HuH-7.5 (cell line): ENCODE measurements around the gene CCDC110.
"Not testable (repeated sequence)": the region's sequence is repeated elsewhere in the genome, so short reads cannot be mapped to it uniquely, and the experiment has no call there.

Source experiments
- DNase-seq: peaks from one replicate; pipeline ENCODE4 v3.0.0; 2011; ENCODE audit warnings: low spot score

The CCDC110 gene

DNA sequence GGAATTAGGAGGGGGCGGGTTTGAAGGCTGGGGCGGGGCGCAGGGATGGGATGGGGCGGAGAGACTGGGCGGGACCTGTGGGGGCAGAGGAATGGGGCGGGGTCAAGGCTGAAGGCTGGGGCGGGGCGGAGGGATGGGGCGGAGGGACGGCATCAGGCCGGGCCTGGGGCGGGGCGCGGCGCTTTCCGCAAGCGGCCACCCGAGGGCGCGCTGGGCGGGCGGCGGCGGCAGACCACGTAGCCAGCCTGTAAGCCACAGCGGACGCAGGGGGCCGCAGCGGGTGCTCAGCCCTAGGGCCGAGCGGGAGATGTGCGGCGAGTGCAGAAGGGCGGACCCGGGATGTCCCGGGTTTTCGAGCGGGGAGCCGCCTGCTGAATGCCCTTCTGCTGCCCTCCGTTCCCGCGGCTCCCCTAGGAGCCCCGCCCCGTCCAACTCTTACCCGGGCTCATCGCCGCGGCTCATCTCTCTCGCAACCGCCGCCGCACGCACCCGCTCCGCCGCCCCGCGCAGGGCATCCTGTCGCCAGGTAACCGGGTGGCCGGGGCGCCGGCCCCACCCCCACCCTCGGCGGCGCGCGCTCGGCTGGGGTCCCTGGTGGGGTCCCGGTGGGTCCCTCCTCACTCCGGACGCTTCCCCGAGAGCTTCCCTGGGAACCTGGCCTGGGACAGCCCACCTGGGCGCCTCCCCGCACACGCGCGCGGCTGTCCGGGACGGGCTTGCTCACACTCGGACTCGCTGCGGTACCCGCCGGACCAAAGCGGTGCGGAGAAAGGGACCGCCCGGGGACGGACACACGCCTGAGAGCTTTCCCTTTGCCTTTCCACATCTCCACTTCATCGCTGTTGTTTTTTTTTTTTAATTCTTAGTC, at the start of gene CCDC110:
TSS of gene CCDC110 (minus strand) at position 499 of the 868 bp plus-strand sequence. CDS start at position 449, 50 bp downstream.
- peak; percentile 41 for DNase-seq

DNA sequence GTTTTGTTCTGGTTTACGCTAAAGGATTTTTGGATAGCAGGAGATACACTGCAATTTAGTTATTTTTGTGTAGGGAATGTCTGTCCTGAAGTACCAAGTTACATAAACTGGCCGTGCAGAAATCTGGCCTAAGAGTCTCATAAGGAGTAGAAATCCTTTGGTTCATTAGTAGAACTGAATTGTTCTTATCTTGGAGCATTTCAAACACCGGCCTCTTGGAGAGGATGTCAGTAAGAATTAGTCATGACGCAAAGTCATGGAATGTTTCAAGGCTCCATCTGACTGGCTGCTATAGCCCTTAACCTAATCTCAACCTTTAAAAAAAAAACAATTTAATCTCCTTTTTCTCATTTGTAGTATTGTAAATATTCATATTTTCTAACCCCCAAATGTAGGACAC, 48.6 kb upstream of the CCDC110 start:
- no peak for DNase-seq

- no peak for DNase-seq
These were observed 47.0 kb upstream of the CCDC110 start for GRCh38 chr4:185518494-185518893.

- no peak for DNase-seq
These were observed 46.5 kb upstream of the CCDC110 start for GRCh38 chr4:185518069-185518468.

- DNase-seq: no peak
These were observed 43.7 kb upstream of the CCDC110 start for GRCh38 chr4:185515248-185515647.

DNA sequence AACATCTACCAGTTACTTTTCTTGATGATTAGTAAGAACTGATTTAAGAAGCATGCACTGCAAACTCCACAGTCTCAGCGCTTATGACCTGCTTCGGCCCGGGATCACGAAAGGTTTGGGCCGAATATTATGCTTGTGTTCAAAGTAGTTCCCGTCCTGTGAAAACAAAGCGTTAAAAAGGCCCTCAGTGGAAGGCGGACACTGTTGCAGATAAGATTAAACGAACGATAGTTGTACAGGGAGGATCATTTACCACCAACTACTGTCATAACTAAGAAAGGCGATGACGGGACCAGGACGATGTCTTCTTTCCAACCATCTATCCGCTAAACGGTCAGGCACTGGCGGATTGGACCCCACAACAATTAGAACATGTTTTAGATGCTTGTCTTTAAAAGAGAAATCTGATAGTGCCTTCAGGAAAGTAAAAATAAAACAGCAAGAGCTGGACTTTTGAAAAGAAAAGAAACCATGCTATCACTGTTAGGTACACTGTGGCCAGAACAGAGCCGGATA, 42.7 kb upstream of the CCDC110 start:
- DNase-seq: no peak

GRCh38 chr4:185513489-185514181, 42.1 kb upstream of the CCDC110 start:
- peak; percentile 25 for DNase-seq

- DNase-seq: no peak
These were observed 41.0 kb upstream of the CCDC110 start for GRCh38 chr4:185512516-185512915.

GRCh38 chr4:185511243-185511642, 39.7 kb upstream of the CCDC110 start:
- DNase-seq: not testable (repeated sequence)

- DNase-seq: no peak
These were observed 39.3 kb upstream of the CCDC110 start for GRCh38 chr4:185510806-185511205.

- no peak for DNase-seq
These were observed 36.6 kb upstream of the CCDC110 start for GRCh38 chr4:185508181-185508580.

DNA sequence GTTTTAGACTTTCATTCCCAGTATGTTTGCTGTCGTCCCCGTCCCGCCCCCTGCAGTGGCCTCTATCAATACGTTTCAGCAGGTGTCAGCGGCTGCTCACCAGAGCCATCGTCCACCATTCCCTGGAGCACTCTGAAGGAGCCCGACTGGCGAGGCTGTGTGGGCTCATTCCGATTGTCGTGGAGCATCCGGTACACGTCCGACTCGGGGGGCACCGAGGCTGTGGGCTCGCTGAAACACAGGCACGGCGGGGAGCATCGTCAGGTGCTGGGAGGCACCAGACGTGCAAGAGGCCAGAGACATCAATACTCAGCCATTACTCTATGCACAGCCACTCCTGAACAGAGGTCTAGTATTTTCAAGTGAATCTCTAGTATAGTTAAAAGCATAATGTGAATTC, 34.9 kb upstream of the CCDC110 start:
- DNase-seq: no peak

DNA sequence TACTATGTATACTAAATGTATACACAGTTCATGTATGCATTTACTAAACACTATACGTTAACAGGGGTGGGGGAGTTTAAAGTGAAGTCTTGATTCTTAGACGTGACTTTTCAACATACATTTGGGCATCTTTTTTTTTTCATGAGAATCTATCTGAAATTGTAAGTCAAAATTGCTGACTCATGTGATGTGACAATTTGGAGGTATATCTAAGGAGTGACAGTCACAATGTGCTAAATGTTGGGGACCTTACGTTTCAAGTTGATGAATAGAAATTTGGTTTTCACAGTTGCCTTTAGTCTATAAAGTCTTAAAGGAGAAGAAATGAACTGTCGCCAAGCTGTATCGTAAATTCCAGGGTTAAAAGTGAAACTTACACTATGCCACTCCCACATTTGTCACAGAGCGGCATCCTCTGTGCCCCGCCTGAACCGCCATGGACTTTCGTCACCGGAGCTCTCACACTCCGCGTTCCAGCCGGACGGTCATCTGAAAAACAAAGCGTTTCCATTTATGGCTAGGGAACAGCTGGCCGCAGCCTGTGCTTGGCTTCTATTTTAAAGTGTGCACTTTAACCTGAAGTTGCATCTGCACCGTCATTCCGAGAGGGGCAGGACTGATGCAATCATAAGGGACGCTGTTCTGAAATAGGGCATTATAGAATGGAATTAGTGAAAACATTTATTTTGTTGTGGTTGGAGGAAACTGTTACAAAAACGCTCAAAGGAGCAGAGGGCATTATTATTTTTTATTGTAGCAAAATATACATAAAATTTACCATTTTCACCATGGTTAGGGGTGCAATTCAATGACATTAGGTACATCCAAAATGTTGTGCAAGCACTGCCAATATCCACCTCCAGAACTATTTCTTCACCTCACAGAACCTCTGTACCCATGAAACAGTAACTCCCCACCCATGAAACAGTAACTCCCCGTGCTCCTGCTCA, 32.8 kb upstream of the CCDC110 start:
- DNase-seq: peak; percentile 13

GRCh38 chr4:185502386-185502785, 30.9 kb upstream of the CCDC110 start:
- DNase-seq: no peak

DNA sequence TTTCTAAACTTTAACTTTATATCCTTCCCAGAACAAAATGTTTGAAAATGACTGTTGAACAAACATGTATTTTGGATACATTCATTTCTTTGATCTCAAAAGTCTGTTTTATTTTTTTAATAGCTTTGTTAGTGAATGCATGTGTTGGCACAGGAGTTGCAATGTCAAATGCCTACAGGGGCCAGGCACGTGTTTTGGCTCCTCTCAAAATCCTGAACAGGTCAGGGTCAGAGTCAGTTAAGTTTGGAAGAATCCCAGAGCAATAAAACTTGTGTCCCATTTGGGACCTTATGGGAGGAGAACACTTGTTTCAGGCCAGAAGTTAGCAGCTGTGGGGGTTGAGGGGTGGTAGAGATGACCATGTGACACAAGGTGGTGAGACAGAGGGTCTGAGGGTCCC, 29.0 kb upstream of the CCDC110 start:
- no peak for DNase-seq

- no peak for DNase-seq
These were observed 28.5 kb upstream of the CCDC110 start for GRCh38 chr4:185500035-185500434.

- DNase-seq: no peak
These were observed 17.1 kb upstream of the CCDC110 start for GRCh38 chr4:185488650-185489049.

GRCh38 chr4:185481401-185481800, 9.9 kb upstream of the CCDC110 start:
- DNase-seq: no peak

DNA sequence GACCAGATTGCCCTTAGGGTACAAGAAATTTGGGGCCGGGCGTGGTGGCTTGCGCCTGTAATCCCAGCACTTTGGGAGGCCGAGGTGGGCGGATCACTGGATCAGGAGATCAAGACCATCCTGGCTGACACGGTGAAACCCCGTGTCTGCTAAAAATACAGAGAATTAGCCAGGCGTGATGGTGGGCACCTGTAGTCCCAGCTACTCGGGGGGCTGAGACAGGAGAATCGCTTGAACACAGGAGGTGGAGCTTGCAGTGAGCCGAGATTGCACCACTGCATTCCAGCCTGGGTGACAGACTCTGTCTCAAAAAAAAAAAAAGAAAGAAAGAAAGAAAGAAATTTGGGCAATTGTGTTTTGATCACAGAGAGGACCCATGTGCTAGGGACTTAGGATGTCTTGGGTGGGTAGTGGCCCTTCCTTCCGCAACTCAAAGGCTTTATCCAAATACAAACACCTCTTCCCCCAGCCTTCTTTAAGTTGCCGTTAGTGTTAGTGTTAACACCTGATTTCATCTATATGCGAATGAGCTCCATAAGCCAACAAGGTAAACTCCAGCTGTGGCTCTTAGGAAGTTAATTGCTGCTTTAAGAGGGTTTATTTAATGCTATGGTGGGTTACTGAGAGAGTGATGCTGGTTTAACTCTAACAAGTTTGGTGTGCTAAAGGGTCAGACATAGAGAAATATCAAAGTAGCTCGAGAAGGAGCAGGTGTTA, 8.6 kb upstream of the CCDC110 start:
- no peak for DNase-seq

- no peak for DNase-seq
These were observed 8.0 kb upstream of the CCDC110 start for GRCh38 chr4:185479507-185479971.

DNA sequence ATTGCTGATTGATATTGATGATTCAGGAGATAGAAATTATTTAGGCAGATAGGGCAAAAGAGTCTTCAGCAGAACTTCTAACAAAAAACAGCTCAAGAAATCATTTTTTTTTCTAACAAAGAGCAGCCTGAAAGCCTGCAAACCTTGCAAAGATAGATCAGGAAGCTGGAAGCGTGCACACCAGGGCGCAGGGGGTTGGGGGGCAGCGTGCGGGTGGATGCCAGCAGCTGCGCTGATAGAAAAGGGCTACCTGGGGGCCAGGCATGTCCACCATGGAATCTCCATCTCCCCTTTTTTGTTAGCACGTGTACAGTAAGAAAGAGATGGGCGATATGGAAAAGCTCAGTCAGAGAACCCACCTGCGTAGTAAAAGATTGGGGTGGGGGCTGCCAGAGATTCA, 1.7 kb upstream of the CCDC110 start:
- no peak for DNase-seq
